KG1 (cell line): Measurements from ENCODE around the gene ZNF32.
"Not testable (repeated sequence)": the region's sequence is repeated elsewhere in the genome, so short reads cannot be mapped to it uniquely, and the experiment has no call there.

ENCODE experiments used
- DNase-seq: peaks from one replicate; lab custom pipeline; 2025; lab: John Stamatoyannopoulos, UW

Gene ZNF32

DNA sequence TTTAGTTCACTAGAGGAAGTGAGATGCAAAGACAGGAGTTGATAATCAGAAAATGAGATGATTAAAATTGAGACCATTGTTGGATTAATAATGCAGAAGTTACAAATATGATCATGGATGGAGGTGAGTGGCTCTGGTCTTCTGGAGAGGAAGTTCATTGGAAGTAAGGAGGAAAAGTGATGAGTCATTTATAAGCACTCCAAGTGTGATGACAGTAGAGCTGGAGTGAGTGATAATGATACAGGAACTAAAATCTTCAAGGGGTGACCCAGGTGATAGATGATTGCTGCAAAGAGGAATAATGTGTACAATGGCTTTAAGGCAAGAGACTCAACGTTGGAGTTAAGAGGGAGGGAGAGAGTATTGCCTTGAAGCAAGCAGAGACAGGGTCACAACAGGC lies 20.7 kb downstream of the ZNF32 start:
- DNase-seq = no peak

DNA sequence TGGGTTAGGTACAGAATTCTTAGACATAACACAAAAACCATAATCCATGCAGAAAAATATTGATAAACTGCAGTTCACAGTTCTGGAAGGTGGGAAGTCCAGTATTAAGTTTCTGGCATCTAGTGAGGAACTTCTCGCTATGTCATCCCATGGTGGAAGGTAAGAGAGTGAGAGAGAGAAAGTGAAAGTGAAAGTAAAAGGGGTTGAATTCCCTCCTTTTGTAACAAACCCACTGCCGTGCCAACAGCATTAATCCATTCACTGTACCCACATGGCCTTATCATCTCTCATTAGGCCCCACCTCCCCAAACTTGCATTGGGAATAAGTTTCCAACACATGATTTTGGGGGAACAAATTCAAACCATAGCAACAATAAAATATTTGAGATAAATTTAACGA lies 25.3 kb downstream of the ZNF32 start:
- no peak for DNase-seq

DNA sequence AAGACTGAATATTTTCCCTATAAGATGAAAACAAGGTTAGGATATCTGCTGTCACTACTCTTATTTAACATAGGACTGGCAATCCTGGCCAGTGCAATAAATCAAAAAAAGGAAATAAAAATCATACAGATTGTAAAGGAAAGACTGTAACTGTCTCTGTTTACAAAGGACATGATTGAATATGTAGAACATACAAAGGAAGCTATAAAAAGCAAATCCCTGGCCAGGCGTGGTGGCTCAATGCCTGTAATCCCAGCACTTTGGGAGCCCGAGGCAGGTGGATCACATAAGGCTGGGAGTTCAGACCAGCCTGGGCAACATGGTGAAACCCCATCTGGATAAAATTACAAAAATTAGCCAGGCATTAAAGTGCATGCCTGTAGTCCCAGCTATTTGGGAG lies 26.6 kb downstream of the ZNF32 start:
- DNase-seq = no peak

DNA sequence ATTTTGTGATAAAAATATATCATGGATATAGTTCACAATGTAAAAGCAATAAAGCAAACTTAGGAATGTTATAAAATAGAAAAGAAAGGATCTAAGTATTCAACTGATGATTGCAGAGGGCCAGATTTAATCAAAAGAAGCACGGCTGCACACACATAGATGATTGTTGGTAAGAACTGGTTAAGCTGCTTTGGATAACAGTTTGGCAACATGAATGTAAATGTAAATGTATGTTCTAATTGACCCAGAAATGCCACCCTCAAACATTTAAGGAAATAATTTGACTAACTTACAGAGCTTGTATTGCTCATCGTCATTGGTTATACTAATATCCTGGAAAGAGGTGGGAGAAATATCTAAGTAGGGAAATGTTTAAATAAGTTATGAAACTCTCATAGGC lies 29.3 kb downstream of the ZNF32 start:
- no peak for DNase-seq

DNA sequence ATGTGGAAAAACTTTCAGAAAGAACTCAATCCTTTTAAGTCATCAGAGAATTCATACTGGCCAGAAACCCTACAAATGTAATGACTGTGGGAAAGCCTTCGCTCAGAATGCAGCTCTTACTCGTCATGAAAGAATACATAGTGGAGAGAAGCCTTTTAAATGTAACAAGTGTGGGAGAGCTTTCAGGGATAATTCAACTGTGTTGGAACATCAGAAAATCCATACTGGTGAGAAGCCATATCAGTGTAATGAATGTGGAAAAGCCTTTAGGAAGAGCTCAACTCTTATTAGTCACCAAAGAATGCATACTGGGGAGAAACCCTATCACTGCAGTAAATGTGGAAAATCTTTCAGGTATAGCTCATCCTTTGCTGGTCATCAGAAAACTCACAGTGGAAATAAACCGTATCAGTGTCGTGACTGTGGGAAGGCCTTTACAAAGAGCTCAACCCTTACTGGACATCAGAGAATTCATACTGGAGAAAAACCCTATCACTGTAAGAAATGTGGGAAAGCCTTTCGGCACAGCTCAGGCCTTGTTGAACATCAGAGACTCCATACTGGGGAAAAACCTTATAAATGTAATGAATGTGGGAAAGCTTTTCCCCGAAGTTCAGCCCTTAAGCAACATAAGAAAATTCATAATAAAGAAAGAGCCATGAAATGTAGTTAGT lies 31.8 kb downstream of the ZNF32 start:
- DNase-seq = no peak

DNA sequence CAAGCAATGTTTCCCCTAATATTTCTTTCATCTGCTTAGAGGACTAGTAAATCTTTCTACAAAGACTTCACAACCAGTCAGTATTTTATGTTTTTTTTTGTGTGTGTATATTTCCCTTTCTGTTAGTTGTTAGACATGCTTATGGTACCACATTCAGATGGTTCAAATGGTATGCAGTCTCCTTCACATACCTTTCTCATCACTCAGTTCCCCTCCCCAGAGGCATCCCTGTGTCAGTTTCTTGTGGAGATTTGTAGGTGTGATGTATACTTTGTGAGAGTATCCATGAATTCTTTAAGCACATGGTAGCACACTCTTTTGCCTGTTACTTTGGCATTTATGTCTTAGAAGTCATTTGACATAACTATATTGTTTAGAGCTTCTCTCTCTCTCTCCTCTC lies 38.0 kb downstream of the ZNF32 start:
- no peak for DNase-seq

DNA sequence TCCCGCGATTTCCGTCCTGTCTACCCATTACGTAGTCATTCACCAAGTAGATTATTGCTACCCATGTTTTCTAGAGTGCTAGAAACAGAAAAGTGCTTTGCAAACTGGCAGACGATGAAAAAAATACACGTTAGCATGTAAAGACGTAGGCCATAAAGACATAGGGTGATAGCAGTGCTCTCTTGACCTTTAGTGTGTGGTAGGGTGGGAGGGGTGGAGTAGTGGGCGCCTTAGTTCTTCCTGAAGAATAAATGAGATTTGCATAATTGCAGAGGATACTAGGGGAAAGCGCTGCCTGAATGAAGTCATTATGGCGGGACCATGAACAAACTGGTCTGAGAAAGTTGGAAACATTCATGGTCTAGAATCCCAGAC lies 41.5 kb downstream of the ZNF32 start:
- DNase-seq = no peak

DNA sequence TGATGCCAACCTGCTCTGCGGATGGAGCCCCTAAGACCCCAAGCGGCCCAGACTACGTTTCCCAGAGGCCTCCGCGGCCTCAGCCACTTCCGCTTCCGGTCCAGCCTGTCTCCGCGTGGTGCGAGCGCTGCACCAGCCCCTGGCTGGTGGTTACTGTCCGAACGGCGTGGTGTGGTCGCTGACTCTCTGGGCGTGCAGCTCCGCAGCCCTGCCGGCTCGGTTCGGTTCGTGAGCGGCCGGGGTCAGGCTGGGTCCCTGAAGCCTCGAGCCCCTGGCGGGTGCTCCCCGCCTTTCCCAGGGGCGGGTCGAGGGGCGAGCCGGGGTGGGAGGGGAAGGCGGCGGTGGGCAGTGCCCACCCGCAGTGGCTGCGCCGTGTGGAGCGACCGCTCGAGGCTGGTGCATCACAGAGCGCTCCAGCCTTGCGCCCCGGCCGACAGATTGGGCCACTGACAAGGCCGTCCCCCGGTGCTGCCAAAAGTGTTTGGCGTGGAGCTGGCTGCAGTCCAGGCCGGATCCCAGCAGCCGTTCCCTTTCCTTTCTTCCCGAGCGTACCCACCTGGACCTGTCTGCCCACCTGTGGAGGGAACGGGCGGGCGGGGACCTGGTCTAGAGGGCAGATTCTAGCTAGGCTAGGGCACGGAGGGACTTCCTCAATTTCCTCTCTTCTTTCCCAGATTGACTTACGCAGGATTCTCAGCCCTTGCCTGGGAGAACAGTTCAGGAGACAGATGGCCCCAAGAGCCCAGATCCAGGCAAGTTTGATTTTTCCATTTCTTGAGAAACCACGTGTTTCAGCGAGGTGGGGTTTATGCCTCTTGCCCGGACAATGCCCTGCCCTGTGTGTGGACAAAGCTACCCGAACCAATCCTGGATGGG lies 42.1 kb downstream of the ZNF32 start, which contains the start of gene ZNF485:
Gene ZNF485, plus strand, starts transcription at position 116 of the 876 bp plus-strand sequence. Its CDS starts 613 bp downstream, at position 729.
- peak; percentile 23 for DNase-seq

DNA sequence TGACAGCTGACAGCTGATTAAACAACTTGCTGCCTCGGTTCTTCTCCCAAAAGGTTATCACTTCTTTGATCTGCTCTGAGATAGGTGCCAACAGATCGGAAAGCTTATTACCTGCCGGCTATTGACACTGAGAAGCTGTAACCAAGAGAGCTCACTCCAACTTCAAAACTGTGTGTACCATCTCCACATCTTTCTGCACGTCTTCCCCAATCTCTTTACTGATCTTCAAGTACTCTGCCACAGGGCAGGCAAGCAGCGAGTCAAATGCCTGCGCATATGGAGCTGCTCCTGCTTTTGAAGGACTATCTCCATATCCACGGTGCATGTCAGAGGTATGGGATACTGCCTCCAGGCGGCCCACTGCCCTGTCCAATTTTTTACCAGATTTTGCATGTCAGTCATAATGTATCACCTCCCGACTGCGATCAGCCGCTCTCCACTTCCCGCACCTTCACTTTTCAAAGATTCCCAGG lies 42.8 kb downstream of the ZNF32 start:
- DNase-seq = no peak

DNA sequence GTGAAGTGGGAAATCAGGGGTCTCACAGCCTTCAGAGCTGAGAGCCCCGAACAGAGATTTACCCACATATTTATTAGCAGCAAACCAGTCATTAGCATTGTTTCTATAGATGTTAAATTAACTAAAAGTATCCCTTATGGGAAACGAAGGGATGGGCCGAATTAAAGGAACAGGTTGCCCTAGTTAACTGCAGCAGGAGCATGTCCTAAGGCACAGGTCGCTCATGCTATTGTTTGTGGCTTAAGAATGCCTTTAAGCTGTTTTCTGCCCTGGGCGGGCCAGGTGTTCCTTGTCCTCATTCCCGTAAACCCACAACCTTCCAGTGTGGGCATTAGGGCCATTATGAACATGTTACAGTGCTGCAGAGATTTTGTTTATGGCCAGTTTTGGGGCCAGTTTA lies 47.1 kb downstream of the ZNF32 start:
- DNase-seq = not testable (repeated sequence)

DNA sequence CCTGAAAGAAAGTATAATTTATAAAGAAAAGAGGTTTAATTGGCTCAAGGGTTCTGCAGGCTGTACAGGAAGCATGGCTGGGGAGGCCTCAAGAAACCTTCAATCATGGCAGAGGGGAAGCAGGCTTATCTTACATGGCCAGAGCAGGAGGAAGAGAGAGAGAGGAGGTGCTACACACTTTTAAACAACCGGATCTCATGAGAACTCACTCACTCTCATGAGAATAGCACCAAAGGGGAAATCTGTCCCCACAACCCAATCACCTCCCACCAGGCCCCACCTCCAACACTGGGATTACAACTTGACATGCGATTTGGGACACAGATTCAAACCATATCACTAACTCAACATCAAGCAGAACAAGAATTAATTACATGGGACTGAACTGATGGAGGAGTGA lies 49.3 kb downstream of the ZNF32 start:
- DNase-seq = no peak

DNA sequence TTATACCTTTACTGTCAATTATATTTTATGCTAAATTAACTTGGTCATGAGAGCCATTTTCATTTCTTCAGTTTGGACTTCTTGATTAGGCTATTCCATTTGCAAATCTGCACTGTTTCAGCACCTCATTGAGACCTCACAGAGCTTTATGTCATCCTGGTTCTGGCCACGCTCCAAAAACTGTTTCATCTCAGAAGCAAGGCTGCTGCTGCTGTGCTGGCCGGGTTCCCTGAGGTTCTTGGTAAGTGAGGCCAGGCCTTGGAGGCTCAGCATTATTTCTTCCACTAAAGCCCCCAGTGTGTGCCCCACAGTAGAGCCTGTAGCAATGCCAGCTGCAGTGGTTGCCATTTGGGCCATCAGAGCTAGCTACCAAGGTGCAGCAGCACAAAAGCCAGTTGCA lies 50.2 kb downstream of the ZNF32 start:
- DNase-seq = no peak

DNA sequence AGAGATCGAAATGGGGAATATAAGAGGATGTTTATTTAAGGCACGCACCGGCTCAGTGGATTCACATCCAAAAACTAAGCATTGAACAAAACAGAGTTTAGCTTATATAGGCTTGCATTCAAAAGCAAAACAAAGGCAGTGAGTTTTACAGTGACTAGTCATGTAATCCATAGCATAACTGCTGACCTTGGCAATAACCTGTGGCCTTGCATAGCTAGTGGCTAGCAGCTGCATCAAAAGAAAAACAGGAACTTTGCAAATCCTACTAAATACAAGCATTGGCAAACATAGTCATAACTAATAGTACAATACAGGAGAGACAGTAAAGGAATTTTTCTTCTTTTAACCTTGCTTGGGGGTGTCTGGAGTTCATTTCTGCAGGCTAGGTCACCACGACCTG lies 52.1 kb downstream of the ZNF32 start:
- DNase-seq = peak; percentile 27

DNA sequence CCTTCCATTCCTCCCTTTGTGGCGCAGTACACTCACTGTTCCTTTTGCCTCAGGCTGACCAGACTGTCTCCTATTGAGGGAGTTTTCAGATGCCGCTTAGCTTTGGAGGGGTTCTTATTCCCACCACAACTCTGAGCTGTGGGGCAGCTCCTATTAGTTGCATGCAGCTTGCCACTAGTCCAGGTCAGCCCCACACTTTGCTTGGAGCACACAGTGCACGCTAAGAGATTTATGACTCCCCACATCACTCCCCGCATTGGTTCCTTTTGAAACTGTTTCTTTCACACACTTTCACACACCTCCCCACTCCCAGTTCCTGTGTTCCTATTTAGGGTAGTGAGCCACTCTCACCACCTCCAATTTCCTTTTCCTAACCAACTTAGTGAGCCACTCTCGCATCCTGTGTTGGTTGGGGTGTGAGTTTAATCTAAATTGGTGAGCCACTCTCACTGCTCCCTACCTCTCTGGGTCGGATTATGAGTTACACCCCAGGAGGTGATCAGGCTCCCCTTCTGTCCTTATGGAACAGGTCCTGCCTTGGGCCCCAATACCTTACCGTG lies 52.9 kb downstream of the ZNF32 start:
- DNase-seq = no peak

DNA sequence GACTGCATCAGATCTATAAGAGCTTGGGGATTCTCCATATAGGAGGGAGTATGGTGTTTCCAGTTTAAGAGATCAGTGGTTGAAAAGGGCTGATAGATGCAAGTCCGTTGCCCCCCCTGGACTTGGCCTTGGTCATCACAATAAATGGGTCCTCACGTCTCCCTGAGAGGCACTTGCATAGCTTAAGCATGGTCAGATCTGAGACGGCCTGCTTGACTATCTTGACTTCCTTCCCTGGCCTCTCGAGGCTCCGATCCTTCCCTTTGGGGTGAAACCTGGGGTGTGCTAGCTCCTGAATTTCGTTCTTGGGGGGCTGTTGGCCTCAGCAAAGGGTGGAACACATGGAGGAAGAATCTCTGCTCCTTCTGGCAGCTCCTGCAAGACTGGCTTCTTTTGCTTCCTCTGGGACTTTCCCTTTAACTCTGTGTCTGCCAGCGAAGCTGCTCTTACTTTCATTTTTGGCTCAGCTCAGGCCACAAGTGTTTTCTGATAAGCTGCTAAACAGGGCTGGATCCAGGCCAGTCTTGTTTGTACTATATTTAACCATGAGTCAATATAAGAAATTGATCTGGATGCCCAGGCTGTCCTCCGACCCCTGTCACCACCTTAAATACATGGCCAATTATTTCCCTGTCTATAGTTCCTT lies 53.6 kb downstream of the ZNF32 start:
- DNase-seq = peak; percentile 14
